NT2/D1 (cell line): ENCODE data around the gene PMIS2.
"Not testable (repeated sequence)": the region's sequence is repeated elsewhere in the genome, so short reads cannot be mapped to it uniquely, and the experiment has no call there.

Experiments used
- DNase-seq: peaks from one replicate; pipeline ENCODE4 v3.0.0-alpha.2; 2011; ENCODE audit warnings: low read depth, low spot score
- H3K27me3 ChIP-seq: 2 replicates; pipeline ENCODE4 v1.6.0; 2011; ENCODE audit warnings: mild to moderate bottlenecking; ENCODE audit not compliant: insufficient read length, insufficient read depth
- H3K36me3 ChIP-seq: 2 replicates; pipeline ENCODE4 v1.6.1; 2011; ENCODE audit warnings: mild to moderate bottlenecking, low read length, mixed read lengths; ENCODE audit not compliant: insufficient read depth, insufficient read length
- H3K4me1 ChIP-seq: 2 replicates; pipeline ENCODE4 v1.5.1; 2011; ENCODE audit not compliant: insufficient read depth, insufficient read length
- H3K4me3 ChIP-seq: 2 replicates; pipeline ENCODE4 v1.5.1; 2011; ENCODE audit warnings: low read depth; ENCODE audit not compliant: insufficient read length
- H3K9ac ChIP-seq: 2 replicates; pipeline ENCODE4 v1.6.0; 2011; ENCODE audit warnings: low read depth; ENCODE audit not compliant: insufficient read length
- H3K9me3 ChIP-seq: 2 replicates; pipeline ENCODE4 v1.5.1; 2011; ENCODE audit warnings: mild to moderate bottlenecking, low read length; ENCODE audit not compliant: insufficient read depth
- SUZ12 ChIP-seq: IDR thresholded peaks from 2 replicates; pipeline ENCODE4 v1.6.1; 2011; ENCODE audit not compliant: insufficient read length, insufficient read depth; ENCODE audit errors: extremely low read depth
- YY1 ChIP-seq: IDR thresholded peaks from 2 replicates; pipeline ENCODE4 v1.6.1; 2011; ENCODE audit not compliant: insufficient read length, insufficient read depth
- ZNF274 ChIP-seq: IDR thresholded peaks from 2 replicates; pipeline ENCODE4 v1.6.1; 2011; ENCODE audit warnings: mild to moderate bottlenecking, low read depth, low read length

Gene PMIS2

DNA sequence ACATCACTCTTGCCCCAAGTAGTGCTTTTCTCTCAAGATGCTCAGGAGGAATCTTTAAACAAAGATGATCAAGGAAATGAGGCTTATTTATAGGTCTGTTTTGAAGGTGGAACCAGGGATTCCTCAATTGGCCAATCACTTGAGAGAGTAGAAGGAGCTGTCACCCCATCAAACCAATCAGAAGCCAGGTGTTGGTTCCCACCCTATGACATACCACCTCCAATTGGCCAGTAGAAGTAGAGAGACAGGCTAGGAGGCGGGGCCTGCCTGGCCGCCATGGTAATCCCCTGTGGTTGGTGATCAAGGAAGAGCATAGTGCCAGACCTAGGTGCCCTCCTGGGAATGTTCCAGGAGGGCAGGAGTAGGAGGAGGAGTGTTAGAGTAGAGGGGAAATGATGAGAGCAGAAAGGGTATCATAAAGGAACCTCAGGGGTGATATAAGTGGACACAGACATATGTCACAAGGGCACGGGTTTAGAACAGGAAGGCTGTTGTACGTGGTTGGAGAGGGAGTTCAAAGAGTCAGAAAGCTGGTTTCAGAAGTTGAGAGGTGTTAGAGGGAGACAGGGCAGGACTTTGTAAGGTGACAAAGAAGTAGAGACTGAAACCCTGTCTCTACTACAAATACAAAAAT lies 10.5 kb downstream of the PMIS2 start:
- no peak for DNase-seq
- H3K27me3 ChIP-seq: no peaks in the 10 kb centered on the region
- H3K9ac ChIP-seq: no peak overlapping the region
- H3K4me3 ChIP-seq: no peak overlapping the region
- H3K4me1 ChIP-seq: no peaks in the 10 kb centered on the region
- no peaks in the 10 kb centered on the region for H3K9me3 ChIP-seq
- TF ChIP-seq YY1: no peak
- TF ChIP-seq ZNF274: no peak
- no peak for TF ChIP-seq SUZ12
- no peaks in the 10 kb centered on the region for H3K36me3 ChIP-seq

GRCh38 chr19:35601971-35602370 lies 16.0 kb downstream of the PMIS2 start:
- Histone ChIP-seq H3K36me3 (no peaks in the 10 kb centered on the region), H3K9me3 (peaks cover 13% of the 10 kb centered on the region; the same call in 1 of the 2 replicates), H3K27me3 (peaks cover 3% of the 10 kb centered on the region), H3K4me3 (no peak overlapping the region), H3K4me1 (no peaks in the 10 kb centered on the region), H3K9ac (no peak overlapping the region)
- DNase-seq: no peak
- no peak for TF ChIP-seq SUZ12
- no peak for TF ChIP-seq ZNF274

GRCh38 chr19:35604436-35604835 lies 18.5 kb downstream of the PMIS2 start:
- not testable (repeated sequence) for H3K4me3 ChIP-seq, H3K9ac ChIP-seq, H3K36me3 ChIP-seq, H3K27me3 ChIP-seq, DNase-seq, H3K4me1 ChIP-seq
- peaks cover 29% of the 10 kb centered on the region; the same call in 1 of the 2 replicates for H3K9me3 ChIP-seq

DNA sequence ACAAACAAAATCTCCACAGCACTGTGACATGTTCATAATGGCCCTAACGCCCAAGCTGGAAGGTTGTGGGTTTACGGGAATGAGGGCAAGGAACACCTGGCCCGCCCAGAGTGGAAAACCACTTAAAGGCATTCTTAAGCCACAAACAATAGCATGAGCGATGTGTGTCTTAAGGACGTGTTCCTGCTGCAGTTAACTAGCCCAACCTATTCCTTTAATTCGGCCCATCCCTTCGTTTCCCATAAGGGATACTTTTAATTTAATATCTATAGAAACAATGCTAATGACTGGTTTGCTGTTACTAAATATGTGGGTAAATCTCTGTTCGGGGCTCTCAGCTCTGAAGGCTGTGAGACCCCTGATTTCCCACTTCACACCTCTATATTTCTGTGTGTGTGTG lies 21.2 kb downstream of the PMIS2 start:
- peaks cover 29% of the 10 kb centered on the region; the same call in 1 of the 2 replicates for H3K9me3 ChIP-seq
- H3K36me3 ChIP-seq, DNase-seq, H3K9ac ChIP-seq, H3K27me3 ChIP-seq, H3K4me3 ChIP-seq, H3K4me1 ChIP-seq: not testable (repeated sequence)

DNA sequence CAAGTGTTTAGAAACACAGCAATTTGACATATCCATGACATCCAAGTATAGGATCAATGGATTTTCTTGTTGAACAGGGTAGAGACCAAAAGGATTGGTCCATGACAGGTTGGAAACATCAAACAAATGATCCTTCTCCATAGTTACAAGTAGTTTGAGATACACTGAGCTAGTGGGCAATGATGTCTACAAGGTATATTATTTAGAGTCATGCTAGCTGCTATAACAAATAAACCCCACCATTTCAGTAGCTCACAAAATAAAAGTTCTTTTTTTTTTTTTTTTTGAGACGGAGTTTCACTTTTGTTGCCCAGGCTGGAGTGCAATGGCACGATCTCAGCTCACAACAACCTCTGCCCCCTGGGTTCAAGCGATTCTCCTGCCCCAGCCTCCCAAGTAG lies 21.7 kb downstream of the PMIS2 start:
- no peak for DNase-seq
- TF ChIP-seq SUZ12 (no peak), ZNF274 (no peak), YY1 (no peak)
- Histone ChIP-seq H3K36me3 (no peaks in the 10 kb centered on the region), H3K4me3 (no peak overlapping the region), H3K4me1 (no peaks in the 10 kb centered on the region), H3K27me3 (peaks cover 6% of the 10 kb centered on the region), H3K9me3 (peaks cover 29% of the 10 kb centered on the region; the same call in 1 of the 2 replicates), H3K9ac (no peak overlapping the region)

DNA sequence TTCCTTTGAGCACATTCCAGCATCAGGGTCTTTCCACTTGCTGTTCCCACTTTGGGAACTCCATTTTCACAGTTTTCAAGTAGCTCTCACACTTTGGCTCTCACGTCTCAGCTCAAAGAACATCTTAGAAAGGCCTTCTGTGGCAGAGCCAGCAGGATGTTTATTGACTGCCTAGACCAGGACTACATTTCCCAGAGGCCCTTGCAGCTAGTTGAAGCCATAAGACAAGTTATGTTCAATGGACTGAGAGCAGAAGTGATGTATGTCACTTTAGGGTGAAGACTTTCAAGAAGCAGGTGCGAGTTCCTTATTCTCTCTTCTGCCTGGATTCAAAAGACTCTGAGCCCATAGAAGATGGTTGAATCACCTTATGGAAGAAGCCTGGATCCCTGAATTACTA lies 22.3 kb downstream of the PMIS2 start:
- Histone ChIP-seq H3K9ac (no peak overlapping the region), H3K4me3 (no peak overlapping the region), H3K9me3 (peaks cover 29% of the 10 kb centered on the region; the same call in 1 of the 2 replicates), H3K4me1 (no peaks in the 10 kb centered on the region), H3K27me3 (peaks cover 6% of the 10 kb centered on the region), H3K36me3 (no peaks in the 10 kb centered on the region)
- no peak for TF ChIP-seq ZNF274
- no peak for TF ChIP-seq SUZ12
- no peak for TF ChIP-seq YY1
- no peak for DNase-seq

DNA sequence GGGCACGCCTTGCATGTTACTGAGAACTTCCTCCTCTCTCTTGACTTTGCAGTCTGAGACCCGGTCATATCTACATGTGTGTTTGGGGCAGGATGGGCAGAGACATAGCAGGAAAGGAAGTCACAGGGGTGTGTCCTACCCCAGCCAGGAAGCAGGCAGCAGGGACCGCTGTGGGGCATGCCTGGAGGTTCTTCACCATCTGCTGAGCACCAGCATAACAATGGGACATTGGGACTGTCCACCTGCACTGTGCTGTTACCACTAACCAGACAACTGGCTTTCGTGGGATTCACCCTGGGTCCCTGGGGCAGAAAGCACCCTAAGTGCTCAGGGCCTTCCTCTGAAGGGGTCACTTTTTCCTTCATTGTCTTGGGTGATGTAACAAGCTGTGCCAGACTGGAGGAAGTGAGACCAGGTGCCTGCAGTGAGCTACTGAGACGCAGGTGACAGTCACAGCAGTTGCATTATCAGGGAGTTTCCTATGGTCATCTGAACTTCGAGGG lies 23.9 kb downstream of the PMIS2 start:
- Histone ChIP-seq H3K9ac (no peak overlapping the region), H3K4me1 (peaks cover 4% of the 10 kb centered on the region), H3K36me3 (peaks cover 8% of the 10 kb centered on the region), H3K27me3 (peaks cover 6% of the 10 kb centered on the region), H3K9me3 (peaks cover 29% of the 10 kb centered on the region; the same call in 1 of the 2 replicates), H3K4me3 (no peak overlapping the region)
- no peak for DNase-seq
- no peak for TF ChIP-seq ZNF274
- TF ChIP-seq SUZ12: no peak
- TF ChIP-seq YY1: no peak

DNA sequence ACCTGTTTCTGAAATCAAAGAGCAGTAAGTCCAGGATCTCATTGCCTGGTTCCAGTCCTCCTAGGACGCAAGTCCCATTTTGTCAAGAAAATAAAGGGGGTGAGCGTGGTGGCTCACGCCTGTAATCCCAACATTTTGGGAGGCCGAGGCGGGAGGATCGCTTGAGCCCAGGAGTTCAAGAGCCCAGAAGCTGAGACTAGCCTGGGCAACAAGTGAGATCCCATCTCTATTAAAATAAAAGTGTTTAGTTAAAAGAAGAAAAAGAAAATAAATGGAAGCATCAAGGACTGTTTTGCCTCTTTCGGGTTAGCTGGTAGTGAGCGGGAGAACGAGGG lies 26.2 kb downstream of the PMIS2 start:
- Histone ChIP-seq H3K9ac (peak overlapping the region; percentile 76), H3K9me3 (peaks cover 14% of the 10 kb centered on the region; the same call in 1 of the 2 replicates), H3K27me3 (peaks cover 6% of the 10 kb centered on the region), H3K4me1 (peaks cover 4% of the 10 kb centered on the region), H3K36me3 (peaks cover 18% of the 10 kb centered on the region), H3K4me3 (peak overlapping the region; percentile 66)
- no peak for DNase-seq
- no peak for TF ChIP-seq SUZ12
- no peak for TF ChIP-seq ZNF274
- no peak for TF ChIP-seq YY1
